IPS-NIHi11 (cell line): ENCODE measurements around the gene CLN5.

Experiments used
- DNase-seq: peaks from one replicate; pipeline ENCODE4 v3.0.0; 2012; ENCODE audit warnings: mixed read lengths, low spot score

CLN5 gene

DNA sequence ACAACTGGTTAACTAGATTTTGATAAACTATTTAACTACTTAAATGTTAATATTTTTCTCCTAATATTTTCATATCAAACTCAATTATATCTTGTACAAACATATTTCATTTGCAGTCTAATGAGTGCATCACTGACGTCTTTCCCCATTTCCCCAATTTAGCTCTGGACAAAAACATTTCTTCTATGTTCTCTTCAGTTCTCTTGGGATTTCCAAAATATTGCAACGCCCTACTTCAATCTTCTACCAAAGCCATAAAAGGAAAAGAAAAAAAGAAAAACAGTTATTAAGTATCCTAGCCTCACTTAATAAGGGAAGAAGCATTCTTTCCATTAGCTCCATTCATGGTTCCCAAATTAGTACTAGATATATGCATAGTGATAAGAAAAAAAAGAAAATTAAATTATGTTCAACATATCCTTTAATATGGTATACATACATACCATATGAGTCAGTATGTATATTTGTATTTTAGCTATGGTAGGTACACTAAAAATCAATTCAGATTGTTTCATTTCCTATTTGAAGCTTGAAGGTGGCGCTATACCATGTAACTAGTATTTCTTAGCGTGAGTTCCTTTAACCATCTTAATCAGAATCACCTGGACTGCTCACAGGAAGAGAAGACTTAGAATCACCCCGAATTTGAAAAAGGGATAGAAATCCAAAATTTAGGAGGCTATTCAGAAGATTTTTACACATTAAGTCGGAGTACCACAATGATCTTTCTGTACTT, 25.2 kb downstream of the CLN5 start:
- no peak for DNase-seq

- DNase-seq = no peak
Observed at GRCh38 chr13:77019756-77020155, 27.9 kb downstream of the CLN5 start.

DNA sequence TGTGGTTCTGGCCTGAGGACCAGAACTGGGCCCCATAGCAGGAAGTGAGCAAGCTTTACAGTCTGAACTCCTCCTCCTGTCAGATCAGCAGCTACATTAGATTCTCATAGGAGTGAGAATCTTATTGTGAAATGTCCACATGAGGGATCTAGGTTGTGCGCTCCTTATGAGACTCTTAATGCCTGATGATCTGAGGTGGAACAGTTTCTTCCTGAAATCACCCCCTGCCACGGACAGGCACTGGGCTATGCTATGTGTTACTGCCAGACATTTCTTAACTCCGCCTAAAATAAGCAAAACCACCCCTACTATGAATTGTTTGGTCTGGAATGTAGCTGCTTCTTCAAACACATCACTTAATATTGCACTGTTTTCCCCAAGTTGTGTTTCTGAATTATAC, 30.5 kb downstream of the CLN5 start:
- DNase-seq = no peak

DNA sequence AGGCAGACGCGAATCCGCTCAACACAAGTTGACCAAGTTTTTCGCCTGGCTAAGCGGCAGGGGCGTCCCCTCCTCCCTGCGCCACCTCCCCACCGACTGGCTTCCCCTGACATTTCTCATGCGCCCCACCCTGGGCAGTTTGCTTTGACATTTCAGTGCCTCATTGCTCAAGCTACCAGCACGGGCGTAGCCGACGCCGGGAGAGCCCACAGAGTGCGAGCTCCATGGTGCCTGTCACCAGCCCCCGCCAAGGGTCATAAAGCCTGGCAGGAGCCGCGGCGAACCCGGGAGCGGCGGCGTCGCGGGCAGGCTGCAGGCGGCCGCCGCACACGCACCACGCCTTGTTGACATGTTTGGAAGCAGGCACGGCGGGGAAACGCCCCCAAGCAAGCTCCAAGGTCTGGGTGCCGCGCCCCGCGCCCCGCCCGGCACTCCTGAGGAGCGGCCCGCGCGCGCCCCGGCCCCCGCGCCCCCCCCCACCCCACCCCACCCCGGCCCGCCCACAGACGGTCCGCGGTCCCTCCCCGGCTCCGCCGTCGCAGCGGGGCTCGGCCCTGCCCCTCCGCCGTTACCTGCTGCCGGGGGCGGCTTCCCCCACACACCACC, 34.5 kb downstream of the CLN5 start:
- DNase-seq = peak; percentile 74

- peak; percentile 94 for DNase-seq
Observed at GRCh38 chr13:77026861-77027621, 35.2 kb downstream of the CLN5 start, which contains the start of gene FBXL3. TSS of gene FBXL3 (minus strand) at chr13:77027159. CDS start at chr13:77021860, 5,299 bp downstream.

DNA sequence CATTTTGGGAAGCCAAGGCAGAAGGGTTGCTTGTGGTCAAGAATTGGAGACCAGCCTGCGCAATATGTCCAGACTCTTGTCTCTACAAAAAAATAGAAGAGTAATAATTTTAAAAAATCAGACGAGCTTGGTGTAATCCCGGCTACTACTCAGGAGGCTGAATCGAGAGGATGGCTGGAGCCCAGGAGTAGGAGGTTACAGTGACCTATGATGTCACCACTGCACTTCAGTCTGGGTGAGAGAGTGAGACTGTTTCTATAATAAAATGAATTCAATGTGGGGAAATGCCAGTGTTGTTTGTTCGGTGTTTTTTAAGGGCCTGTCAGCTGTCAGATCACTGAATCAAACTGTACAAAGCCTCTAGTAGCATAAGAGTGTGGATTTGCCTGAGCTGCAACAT, 36.3 kb downstream of the CLN5 start:
- DNase-seq = no peak

- no peak for DNase-seq
Observed at GRCh38 chr13:77029436-77029835, 37.6 kb downstream of the CLN5 start.

DNA sequence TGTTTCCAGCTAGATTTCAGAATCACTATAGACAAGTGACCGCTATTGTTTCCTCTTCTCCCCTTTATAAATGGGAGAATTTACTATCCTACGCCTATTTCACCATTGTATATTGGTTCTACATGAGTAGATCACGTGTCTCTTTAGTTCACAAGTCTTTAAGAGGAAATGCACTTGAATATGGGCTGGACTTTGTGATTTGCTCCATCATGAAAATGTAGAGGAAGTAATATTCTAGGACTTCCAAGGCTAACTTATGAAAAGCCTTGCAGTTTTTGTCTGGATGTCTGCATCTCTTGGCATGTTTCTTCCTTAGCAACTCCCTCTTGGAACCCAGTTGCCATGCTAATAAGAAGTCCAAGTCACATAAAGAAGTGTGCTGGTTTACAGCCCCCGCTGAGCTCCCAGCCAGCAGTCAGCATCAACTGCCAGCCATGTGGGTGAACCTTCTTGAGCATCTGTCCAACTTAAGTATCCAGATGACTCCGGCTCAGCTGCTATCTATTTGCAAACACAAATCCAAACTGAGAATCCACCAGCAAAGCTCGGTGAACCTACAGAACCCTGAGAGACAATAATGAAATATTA, 39.9 kb downstream of the CLN5 start:
- DNase-seq = no peak

GRCh38 chr13:77033717-77034302, 41.9 kb downstream of the CLN5 start:
- no peak for DNase-seq

DNA sequence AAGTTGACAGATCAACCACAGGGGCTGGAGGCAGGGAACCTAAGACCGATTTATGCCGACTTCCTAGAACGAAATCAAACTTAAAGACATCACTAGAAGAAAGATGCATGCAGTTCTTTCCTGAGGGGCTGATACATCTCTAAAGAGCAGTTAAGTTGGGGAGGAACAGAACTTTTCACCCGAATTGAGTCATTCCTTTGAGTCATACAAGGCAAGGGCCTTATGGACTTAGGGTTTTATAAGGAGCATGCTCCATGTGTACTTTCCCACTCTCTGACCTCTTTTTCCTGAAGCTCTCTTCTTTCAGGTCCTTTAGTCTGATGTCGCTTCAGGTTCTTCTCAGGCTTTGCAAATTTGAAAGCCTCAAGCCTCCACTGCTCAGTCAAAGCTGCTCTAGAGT, 43.0 kb downstream of the CLN5 start:
- DNase-seq = no peak

DNA sequence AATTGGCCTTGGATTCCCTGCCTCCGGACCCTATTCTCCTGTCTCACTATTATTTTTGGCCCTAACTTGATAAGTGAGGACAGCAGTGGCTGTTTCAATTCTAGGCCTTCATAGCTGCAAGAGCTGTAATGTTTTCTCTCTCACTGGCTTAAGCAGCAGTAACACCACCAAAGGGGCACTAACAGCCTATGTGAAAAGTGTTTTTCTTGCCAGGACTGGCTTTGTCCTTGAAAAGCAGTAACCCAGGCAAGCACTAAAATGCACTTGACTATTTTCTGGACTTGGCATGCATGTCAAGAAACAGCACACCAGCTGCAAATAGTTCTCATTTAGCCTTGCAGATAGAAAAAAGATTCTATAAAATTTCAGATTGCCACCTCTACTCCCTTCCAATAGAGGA, 44.4 kb downstream of the CLN5 start:
- no peak for DNase-seq

GRCh38 chr13:77038907-77039480, 47.1 kb downstream of the CLN5 start:
- no peak for DNase-seq

- no peak for DNase-seq
Observed at GRCh38 chr13:77040076-77040475, 48.2 kb downstream of the CLN5 start.

DNA sequence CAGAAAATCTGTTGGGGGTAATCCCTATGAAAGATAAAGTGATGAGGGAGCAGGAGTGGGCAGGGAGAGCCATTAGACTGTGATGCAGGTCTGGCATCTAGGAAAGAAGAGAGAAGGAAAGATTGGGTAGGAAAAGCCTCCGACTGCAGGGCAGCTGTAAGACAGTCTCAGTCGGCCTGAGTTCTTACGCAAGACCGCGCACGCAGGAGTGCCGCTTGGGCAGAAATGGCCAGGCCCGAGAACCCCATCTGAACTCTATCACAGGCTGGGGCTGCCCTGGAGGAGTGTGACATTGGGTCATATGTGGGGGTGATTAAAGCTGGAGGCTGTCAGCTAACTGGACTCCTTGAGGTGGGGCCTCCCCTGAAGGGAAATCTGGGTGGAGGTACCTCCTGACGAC, 49.0 kb downstream of the CLN5 start:
- no peak for DNase-seq

DNA sequence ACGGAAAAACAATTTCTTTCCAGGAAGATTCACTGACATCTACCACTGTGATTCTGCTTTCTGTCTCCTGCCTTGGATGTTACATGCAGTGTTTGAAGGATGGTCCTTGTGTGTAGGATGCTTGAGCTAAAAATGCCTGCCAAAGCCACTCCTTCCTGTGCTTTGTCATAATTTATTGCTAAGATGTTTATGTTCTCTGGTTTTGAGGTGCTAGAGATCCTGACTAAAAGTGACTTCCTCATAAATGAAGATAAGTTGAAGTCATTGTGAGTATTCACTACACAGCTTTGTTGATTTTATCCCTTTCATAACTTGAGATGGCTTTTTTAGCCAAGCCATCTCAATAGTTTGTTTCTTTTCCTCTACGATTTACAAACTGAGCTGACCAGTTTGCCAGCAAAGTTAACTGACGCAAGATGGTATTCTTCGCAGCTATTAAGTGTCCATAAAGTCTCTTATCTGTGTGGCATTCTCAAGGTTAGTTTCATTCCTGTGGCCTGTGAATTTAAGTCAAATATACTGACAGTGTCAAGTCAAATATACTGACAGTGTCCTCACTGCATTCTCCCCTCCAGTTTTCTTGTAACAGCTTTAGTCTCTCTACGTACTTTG, 50.8 kb downstream of the CLN5 start:
- no peak for DNase-seq

DNA sequence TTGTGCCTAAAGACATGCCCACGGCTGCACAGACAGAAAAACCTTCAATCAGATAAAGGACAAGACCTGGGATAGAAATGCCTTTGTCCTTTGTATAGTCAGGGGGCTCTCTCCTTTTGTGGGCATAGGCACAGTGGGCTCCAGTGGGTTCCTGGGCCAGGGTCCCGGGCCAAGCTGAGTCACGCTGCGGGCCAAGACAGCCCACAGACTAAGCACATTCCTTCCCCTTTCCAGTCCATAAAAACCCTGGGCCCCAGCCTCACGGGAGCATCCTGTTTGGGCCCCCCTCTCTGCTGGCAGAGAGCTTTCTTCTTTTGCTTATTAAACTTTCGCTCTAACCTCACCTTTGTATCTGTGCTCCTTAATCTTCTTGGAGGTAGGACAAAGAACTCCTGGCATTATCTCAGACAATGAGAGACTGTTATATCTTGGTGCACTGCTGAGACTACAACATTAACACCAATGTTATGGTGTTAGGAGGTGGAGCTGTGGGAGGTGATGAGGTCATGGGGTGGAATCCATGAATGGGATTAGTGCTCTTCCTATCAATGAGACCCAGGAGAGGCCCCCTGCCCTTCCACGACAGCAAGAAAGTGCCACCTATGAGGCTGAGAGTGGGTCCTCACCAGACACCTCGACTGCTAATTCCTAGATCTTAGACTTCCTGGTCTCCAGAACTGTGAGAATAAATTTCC, 55.9 kb downstream of the CLN5 start:
- DNase-seq = no peak

DNA sequence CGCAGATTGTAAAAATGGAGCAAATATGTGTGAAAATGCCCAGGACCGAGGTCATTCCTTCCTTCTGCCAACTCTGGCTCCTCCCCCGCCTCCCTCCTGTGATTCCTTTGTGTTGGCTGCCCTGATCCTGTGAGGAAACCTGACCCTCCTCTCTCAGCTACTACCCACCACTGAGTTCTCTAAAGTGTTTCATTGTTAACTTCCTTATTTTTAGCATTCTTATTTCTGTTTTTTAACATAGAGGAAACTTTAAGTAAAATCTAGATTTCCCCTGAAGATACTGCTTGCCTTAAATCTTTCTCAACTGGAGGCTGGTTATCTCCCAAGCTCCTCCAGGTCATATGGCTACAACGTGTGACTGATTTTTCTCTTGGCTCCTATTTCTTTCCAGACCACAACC, 56.8 kb downstream of the CLN5 start:
- DNase-seq = peak; percentile 67

DNA sequence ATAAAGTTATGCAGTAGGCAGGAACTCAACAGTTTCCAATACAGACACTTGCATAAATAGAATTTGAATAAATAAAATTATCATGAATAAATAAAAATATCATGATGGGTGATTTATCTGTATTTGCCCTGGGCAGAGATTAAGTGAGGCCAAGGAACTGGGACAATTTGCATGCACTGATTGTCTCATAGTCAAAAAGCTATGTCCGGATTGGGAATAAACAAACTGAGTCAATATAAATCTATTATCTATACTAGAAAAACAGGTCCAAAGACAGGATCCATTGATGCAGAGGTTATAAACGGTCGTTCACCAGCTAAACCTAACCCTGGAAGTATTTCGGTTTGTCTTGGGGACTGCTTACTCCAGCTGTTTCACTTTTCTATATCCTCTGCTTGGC, 61.3 kb downstream of the CLN5 start:
- DNase-seq = no peak
